HFFc6 (cell line): ENCODE results near the gene SPEN. TPM values are rescaled to one million over a fixed set of nuclear protein-coding genes. Genes with fewer than 3 reads are reported as not detected.

ENCODE experiments used
- DNase-seq: peaks from one replicate; pipeline ENCODE4 v3.0.0-alpha.2; 2018
- H3K27ac Mint-ChIP-seq: 2 replicates; pipeline ENCODE4 v1.8.0; 2020; ENCODE audit warnings: mild to moderate bottlenecking, mixed read lengths
- H3K27me3 Mint-ChIP-seq: 2 replicates; pipeline ENCODE4 v1.8.0; 2021; ENCODE audit warnings: mild to moderate bottlenecking, moderate library complexity, mixed read lengths; ENCODE audit not compliant: insufficient read depth
- H3K36me3 Mint-ChIP-seq: 2 replicates; pipeline ENCODE4 v1.8.0; 2021; ENCODE audit warnings: low read depth, mixed read lengths
- H3K4me1 Mint-ChIP-seq: 2 replicates; pipeline ENCODE4 v1.8.0; 2020; ENCODE audit warnings: low read depth, mixed read lengths
- H3K4me3 Mint-ChIP-seq: 2 replicates; pipeline ENCODE4 v1.8.0; 2020; ENCODE audit warnings: mild to moderate bottlenecking, moderate library complexity, mixed read lengths
- H3K9me3 Mint-ChIP-seq: 2 replicates; pipeline ENCODE4 v1.8.0; 2020; ENCODE audit warnings: mild to moderate bottlenecking, mixed read lengths
- CTCF ChIP-seq: fragments of 200-600 bp; sonication (generic); IDR thresholded peaks from 2 replicates; pipeline ENCODE4 v1.5.0; 2021; ENCODE audit warnings: antibody characterized with exemption, mild to moderate bottlenecking
- total RNA-seq, 6 experiments: library from RNA; stranded (reverse); fragmentation: NEBNext Ultra II Directional; extraction: Animal tissue kit (Norgen Biotek cat#: 25700); gene quantifications; 2 replicates in 1 of 6; 3 replicates in 5 of 6; pipeline ENCODE4 v1.2.3, GENCODE V29; 2021

Gene SPEN
- total RNA-seq, 6 experiments from 2014 or later, result 25.7 to 30.2 (median 27.6) TPM

DNA sequence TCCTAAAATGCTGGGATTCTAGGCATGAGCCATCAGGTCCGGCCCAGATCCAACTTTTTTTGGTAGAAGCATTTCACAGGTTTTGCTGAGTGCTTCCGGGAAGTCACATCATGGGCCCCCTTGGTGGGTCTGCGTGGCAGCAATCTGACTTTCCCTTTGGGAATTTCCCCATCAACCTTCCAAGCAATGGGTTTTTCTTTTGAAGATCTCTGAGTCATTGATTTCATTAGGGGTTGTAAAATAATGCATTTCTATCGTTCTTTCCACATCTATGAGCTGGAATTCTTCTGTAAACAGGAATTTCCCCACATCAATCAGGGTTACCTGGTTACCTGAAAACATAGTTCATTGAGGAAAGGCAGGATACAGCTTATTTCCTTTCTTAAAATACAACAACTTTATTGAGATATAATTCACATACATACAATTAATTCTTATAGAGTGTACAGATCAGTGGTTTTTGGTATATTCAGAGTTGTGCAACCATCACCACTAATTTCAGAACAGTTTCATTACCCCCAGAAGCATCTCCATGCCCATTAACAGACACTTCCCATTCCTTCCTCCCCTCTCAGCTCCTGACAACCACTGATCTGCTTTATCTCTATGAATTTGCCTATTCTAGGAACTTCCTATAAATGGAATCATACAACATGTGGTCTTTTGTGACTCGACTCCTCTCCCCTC is 138.2 kb downstream of the SPEN start:
- Mint-ChIP-seq H3K27ac (no peak overlapping the region), H3K9me3 (peaks cover 14% of the 10 kb centered on the region), H3K36me3 (no peaks in the 10 kb centered on the region; the same call in 1 of the 2 replicates), H3K27me3 (peaks cover 4% of the 10 kb centered on the region; the same call in 1 of the 2 replicates), H3K4me1 (peaks cover 13% of the 10 kb centered on the region; the same call in 1 of the 2 replicates), H3K4me3 (no peak overlapping the region)
- no peak for TF ChIP-seq CTCF
- no peak for DNase-seq

- Mint-ChIP-seq H3K27me3 (peaks cover 4% of the 10 kb centered on the region; the same call in 1 of the 2 replicates), H3K36me3 (no peaks in the 10 kb centered on the region), H3K4me3 (no peak overlapping the region), H3K9me3 (no peaks in the 10 kb centered on the region), H3K27ac (no peak overlapping the region), H3K4me1 (peaks cover 6% of the 10 kb centered on the region; the same call in 1 of the 2 replicates)
- no peak for TF ChIP-seq CTCF
- DNase-seq, result no peak
Observed at GRCh38 chr1:15988856-15989736, 141.6 kb downstream of the SPEN start.

- peaks cover 4% of the 10 kb centered on the region; the same call in 1 of the 2 replicates for H3K27me3 Mint-ChIP-seq
- peaks cover 6% of the 10 kb centered on the region; the same call in 1 of the 2 replicates for H3K4me1 Mint-ChIP-seq
- H3K9me3 Mint-ChIP-seq, result no peaks in the 10 kb centered on the region
- no peak overlapping the region for H3K27ac Mint-ChIP-seq
- no peak for DNase-seq
- no peak overlapping the region for H3K4me3 Mint-ChIP-seq
- H3K36me3 Mint-ChIP-seq, result no peaks in the 10 kb centered on the region
- TF ChIP-seq CTCF, result no peak
Observed at GRCh38 chr1:15989776-15990175, 142.3 kb downstream of the SPEN start.

Other genes with a start within 250 kb of the SPEN start
- 10 to 100 TPM; 11.6 to 15.3 (median 13.3) TPM for gene DDI2, start 230.2 kb upstream of the SPEN start, total RNA-seq
- 10 to 100 TPM; 61.5 to 70.5 (median 66.0) TPM for gene PLEKHM2, start 163.4 kb upstream of the SPEN start, total RNA-seq
- gene SLC25A34, start 111.4 kb upstream of the SPEN start, total RNA-seq, result under 1 TPM; 0.26 to 0.68 (median 0.43) TPM
- not detected for gene TMEM82, start 105.2 kb upstream of the SPEN start, total RNA-seq
- gene FBLIM1, start 88.9 kb upstream of the SPEN start, total RNA-seq, result 100 to 1,000 TPM in 4 of 6 experiments, 10 to 100 TPM in 2; 98.4 to 127 (median 110) TPM
- 1 to 10 TPM in 5 of 6 experiments, under 1 TPM in 1; 0.75 to 1.8 (median 1.5) TPM for gene UQCRHL, start 40.1 kb upstream of the SPEN start, total RNA-seq
- 10 to 100 TPM; 22.5 to 25.4 (median 24.1) TPM for gene ZBTB17, start 128.4 kb downstream of the SPEN start, total RNA-seq
- gene SRARP, start 156.5 kb downstream of the SPEN start, total RNA-seq, result not detected
- 10 to 100 TPM; 15.5 to 40.6 (median 33.0) TPM for gene HSPB7, start 170.3 kb downstream of the SPEN start, total RNA-seq
- not detected for gene CLCNKA, start 174.3 kb downstream of the SPEN start, total RNA-seq
- under 1 TPM in 2 of 6 experiments, not detected in 4; 0.10 to 0.14 TPM for gene CLCNKB, start 196.1 kb downstream of the SPEN start, total RNA-seq
- gene FAM131C, start 225.9 kb downstream of the SPEN start, total RNA-seq, result 1 to 10 TPM in 1 of 6 experiments, under 1 TPM in 5; 0.26 to 1.3 (median 0.74) TPM